Measurements from ENCODE around the gene CCDC142. TPM values are rescaled to one million over a fixed set of nuclear protein-coding genes. Genes with fewer than 3 reads are reported as not detected.

The CCDC142 gene
- total and polyA plus RNA-seq, 2 experiments from 2014 or later, result 5.1 to 12.3 TPM

DNA sequence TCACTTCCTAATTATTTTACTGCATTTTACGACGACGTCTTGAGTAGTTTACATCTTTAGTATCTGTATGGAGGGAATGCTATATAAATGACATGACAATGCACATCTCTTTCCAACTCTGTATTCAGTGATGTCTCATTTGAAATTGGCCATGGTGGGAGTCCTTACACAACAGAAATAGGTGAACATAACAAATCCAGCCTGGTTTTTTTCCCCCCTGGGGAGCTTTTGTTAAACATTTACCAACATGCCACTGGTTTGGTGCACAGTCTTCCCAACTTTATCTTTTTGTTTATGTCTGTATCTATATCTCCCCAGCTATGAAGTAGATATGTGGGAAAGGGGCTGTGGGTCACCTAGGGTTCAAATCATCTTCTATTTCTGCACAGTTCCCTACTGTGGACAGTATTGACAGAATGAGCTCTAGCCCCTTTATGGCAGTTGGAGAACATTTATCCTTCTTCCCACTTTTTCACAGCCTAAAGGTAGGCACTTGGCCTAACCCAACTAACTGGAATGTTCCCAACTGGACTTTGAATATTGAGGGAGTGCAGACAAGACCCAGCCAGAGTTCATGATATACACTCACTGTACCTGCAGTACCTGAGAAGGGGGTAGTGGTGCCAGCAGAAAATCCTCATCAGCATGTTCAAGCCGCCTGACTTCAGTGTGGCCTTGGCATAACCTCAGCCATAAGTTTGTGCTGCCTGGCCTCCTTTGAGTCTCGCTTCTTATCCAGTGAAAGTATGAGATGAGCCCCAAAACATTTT, 35.4 kb downstream of the CCDC142 start:
- Mint-ChIP-seq H3K4me1 (no peaks in the 10 kb centered on the region; the same call in 2 of the 3 replicates), H3K9me3 (no peaks in the 10 kb centered on the region; the same call in 2 of the 3 replicates), H3K4me3 (no peak overlapping the region), H3K27ac (no peak overlapping the region), H3K27me3 (ENCODE audit: insufficient read depth, low read depth, poor library complexity) (peaks cover 2% of the 10 kb centered on the region), H3K36me3 (ENCODE audit: low read depth) (no peaks in the 10 kb centered on the region)
- H3F3A ChIP-seq (replicated peaks; ENCODE audit: low read depth), result peaks cover 6% of the 10 kb centered on the region
- no peak overlapping the region for H3K4me3 ChIP-seq
- H3K79me2 ChIP-seq (replicated peaks; ENCODE audit: insufficient read depth), result no peaks in the 10 kb centered on the region
- H3K4me2 ChIP-seq, result no peak overlapping the region
- H3K9me2 ChIP-seq (ENCODE audit: insufficient read depth), result no peaks in the 10 kb centered on the region
- H3K4me1 ChIP-seq (ENCODE audit: insufficient read depth), result no peaks in the 10 kb centered on the region; the same call in 1 of the 2 replicates
- no peak for TF ChIP-seq CREB1 (CRISPR knock-in tag; IDR thresholded peaks at IDR 0.05; ENCODE audit: low read depth)
- TF ChIP-seq ZNF331 (CRISPR knock-in tag; IDR thresholded peaks at IDR 0.05; ENCODE audit: low read depth), result no peak
- TF ChIP-seq STAT1 (IDR thresholded peaks at IDR 0.05; ENCODE audit: unreplicated experiment), result no peak
- TF ChIP-seq EZH2phosphoT487 (IDR thresholded peaks at IDR 0.05; ENCODE audit: unreplicated experiment), result no peak
- no peak for TF ChIP-seq JUNB (IDR thresholded peaks at IDR 0.05; ENCODE audit: unreplicated experiment)
- no peak for TF ChIP-seq EZH2 (IDR thresholded peaks at IDR 0.05; ENCODE audit: low read depth, unreplicated experiment)
- no peak for TF ChIP-seq NANOG (IDR thresholded peaks at IDR 0.05; ENCODE audit: borderline replicate concordance)
- no peak for TF ChIP-seq POLR2AphosphoS5 (IDR thresholded peaks at IDR 0.05; ENCODE audit: low read depth)
- TF ChIP-seq, protein P1, sequence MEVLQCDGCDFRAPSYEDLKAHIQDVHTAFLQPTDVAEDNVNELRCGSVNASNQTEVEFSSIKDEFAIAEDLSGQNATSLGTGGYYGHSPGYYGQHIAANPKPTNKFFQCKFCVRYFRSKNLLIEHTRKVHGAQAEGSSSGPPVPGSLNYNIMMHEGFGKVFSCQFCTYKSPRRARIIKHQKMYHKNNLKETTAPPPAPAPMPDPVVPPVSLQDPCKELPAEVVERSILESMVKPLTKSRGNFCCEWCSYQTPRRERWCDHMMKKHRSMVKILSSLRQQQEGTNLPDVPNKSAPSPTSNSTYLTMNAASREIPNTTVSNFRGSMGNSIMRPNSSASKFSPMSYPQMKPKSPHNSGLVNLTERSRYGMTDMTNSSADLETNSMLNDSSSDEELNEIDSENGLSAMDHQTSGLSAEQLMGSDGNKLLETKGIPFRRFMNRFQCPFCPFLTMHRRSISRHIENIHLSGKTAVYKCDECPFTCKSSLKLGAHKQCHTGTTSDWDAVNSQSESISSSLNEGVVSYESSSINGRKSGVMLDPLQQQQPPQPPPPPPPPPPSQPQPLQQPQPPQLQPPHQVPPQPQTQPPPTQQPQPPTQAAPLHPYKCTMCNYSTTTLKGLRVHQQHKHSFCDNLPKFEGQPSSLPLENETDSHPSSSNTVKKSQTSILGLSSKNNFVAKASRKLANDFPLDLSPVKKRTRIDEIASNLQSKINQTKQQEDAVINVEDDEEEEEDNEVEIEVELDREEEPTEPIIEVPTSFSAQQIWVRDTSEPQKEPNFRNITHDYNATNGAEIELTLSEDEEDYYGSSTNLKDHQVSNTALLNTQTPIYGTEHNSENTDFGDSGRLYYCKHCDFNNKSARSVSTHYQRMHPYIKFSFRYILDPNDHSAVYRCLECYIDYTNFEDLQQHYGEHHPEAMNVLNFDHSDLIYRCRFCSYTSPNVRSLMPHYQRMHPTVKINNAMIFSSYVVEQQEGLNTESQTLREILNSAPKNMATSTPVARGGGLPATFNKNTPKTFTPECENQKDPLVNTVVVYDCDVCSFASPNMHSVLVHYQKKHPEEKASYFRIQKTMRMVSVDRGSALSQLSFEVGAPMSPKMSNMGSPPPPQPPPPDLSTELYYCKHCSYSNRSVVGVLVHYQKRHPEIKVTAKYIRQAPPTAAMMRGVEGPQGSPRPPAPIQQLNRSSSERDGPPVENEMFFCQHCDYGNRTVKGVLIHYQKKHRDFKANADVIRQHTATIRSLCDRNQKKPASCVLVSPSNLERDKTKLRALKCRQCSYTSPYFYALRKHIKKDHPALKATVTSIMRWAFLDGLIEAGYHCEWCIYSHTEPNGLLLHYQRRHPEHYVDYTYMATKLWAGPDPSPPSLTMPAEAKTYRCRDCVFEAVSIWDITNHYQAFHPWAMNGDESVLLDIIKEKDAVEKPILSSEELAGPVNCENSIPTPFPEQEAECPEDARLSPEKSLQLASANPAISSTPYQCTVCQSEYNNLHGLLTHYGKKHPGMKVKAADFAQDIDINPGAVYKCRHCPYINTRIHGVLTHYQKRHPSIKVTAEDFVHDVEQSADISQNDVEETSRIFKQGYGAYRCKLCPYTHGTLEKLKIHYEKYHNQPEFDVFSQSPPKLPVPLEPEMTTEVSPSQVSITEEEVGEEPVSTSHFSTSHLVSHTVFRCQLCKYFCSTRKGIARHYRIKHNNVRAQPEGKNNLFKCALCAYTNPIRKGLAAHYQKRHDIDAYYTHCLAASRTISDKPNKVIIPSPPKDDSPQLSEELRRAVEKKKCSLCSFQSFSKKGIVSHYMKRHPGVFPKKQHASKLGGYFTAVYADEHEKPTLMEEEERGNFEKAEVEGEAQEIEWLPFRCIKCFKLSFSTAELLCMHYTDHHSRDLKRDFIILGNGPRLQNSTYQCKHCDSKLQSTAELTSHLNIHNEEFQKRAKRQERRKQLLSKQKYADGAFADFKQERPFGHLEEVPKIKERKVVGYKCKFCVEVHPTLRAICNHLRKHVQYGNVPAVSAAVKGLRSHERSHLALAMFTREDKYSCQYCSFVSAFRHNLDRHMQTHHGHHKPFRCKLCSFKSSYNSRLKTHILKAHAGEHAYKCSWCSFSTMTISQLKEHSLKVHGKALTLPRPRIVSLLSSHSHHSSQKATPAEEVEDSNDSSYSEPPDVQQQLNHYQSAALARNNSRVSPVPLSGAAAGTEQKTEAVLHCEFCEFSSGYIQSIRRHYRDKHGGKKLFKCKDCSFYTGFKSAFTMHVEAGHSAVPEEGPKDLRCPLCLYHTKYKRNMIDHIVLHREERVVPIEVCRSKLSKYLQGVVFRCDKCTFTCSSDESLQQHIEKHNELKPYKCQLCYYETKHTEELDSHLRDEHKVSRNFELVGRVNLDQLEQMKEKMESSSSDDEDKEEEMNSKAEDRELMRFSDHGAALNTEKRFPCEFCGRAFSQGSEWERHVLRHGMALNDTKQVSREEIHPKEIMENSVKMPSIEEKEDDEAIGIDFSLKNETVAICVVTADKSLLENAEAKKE (CRISPR knock-in tag; IDR thresholded peaks at IDR 0.05), result no peak
- TF ChIP-seq, protein P2, sequence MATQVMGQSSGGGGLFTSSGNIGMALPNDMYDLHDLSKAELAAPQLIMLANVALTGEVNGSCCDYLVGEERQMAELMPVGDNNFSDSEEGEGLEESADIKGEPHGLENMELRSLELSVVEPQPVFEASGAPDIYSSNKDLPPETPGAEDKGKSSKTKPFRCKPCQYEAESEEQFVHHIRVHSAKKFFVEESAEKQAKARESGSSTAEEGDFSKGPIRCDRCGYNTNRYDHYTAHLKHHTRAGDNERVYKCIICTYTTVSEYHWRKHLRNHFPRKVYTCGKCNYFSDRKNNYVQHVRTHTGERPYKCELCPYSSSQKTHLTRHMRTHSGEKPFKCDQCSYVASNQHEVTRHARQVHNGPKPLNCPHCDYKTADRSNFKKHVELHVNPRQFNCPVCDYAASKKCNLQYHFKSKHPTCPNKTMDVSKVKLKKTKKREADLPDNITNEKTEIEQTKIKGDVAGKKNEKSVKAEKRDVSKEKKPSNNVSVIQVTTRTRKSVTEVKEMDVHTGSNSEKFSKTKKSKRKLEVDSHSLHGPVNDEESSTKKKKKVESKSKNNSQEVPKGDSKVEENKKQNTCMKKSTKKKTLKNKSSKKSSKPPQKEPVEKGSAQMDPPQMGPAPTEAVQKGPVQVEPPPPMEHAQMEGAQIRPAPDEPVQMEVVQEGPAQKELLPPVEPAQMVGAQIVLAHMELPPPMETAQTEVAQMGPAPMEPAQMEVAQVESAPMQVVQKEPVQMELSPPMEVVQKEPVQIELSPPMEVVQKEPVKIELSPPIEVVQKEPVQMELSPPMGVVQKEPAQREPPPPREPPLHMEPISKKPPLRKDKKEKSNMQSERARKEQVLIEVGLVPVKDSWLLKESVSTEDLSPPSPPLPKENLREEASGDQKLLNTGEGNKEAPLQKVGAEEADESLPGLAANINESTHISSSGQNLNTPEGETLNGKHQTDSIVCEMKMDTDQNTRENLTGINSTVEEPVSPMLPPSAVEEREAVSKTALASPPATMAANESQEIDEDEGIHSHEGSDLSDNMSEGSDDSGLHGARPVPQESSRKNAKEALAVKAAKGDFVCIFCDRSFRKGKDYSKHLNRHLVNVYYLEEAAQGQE (IDR thresholded peaks at IDR 0.05; ENCODE audit: unreplicated experiment), result no peak
- TF ChIP-seq ETS1 (IDR thresholded peaks at IDR 0.05), result no peak
- TF ChIP-seq ZNF114 (CRISPR knock-in tag; IDR thresholded peaks at IDR 0.05), result no peak
- TF ChIP-seq CTCF (conservative IDR thresholded peaks at IDR 0.05; ENCODE audit: low read depth in 2 of 2), result no peak
- no peaks in the 10 kb centered on the region for H3K27me3 ChIP-seq (ENCODE audit: insufficient read depth)
- ATAC-seq (no peak), DNase-seq (ENCODE audit: low spot score) (no peak)
- H4K20me1 ChIP-seq (replicated peaks; ENCODE audit: insufficient read depth), result no peaks in the 10 kb centered on the region
- no peaks in the 10 kb centered on the region for H3K36me3 ChIP-seq (ENCODE audit: insufficient read depth)
- H2AFZ ChIP-seq, result no peak overlapping the region
- H3K27ac ChIP-seq (ENCODE audit: low read depth), result no peak overlapping the region

Measured in GM23338 (cell line).